H1 (cell line): ENCODE data around the gene DLK1.

Experiments used
- POLR2A ChIP-seq, 2 experiments: IDR thresholded peaks; 1 replicate in 1 of 2; 2 replicates in 1 of 2; pipeline ENCODE4 v1.6.1; 2011; ENCODE audit warnings: low read depth in 2 of 2, low read length in 2 of 2, mild to moderate bottlenecking in 2 of 2; ENCODE audit errors: control extremely low read depth in 1 of 2
- RBBP5 ChIP-seq: IDR thresholded peaks from 2 replicates; pipeline ENCODE4 v1.7.1; 2012; ENCODE audit warnings: low read depth, mild to moderate bottlenecking, inconsistent platforms, low read length, moderate library complexity, borderline replicate concordance
- SIN3A ChIP-seq, 2 experiments: IDR thresholded peaks in 1 of 2; conservative IDR thresholded peaks in 1 of 2; 2 replicates each; pipeline ENCODE4 v1.6.1; 2011 to 2012; ENCODE audit warnings: low read length in 2 of 2, improper control_type of control experiment in 1 of 2, low read depth in 1 of 2, mild to moderate bottlenecking in 1 of 2
- SIX5 ChIP-seq: IDR thresholded peaks from 2 replicates; pipeline ENCODE4 v1.6.1; 2011; ENCODE audit warnings: mild to moderate bottlenecking, low read depth, low read length
- YY1 ChIP-seq: IDR thresholded peaks from 2 replicates; pipeline ENCODE4 v1.6.1; 2011; ENCODE audit warnings: low read depth, mild to moderate bottlenecking, low read length
- TF ChIP-seq, protein P1 (sequence below), 3 experiments: IDR thresholded peaks; 1 replicate in 2 of 3; 2 replicates in 1 of 3; pipeline versions ENCODE4 v1.5.1 to v1.6.1; 2011; ENCODE audit warnings: low read length in 3 of 3, mild to moderate bottlenecking in 3 of 3, inconsistent platforms in 2 of 3, low read depth in 1 of 3, moderate library complexity in 1 of 3; ENCODE audit not compliant: insufficient read depth in 1 of 3; ENCODE audit errors: control extremely low read depth in 1 of 3

DNA sequence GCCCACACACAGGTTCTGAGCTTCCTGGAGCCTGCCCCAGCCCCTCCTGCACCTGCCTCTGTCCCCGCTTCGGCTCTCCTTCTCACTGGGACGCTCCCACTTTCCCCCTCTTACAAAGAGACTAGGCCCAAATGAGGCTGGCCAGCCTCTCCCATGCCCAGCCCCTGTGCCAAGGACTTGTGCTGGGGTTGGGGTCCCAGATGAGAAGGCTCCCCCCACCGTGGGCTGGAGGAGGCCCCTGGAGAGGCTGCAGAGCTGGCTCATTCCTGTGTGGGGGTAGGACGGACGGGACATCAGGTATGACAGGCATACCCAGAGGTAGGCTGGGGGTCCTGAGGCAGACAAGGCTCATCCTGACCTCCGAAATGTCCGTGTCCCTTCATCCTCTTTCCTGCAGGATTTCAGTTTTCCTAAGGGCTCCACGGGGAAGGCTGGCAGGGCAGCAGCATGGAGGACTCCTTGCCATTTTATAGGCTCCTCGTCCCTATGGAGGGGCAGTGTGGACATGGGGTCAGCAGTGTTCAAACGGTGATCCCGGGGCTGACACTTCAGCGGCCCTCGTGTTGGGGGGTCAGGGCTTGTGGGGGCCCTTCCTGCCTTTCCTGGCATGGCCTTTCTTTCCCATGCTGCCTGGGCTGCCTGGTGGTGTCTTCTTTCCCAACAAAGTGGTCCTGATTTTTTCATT, 50.1 kb downstream of the DLK1 start:
- TF ChIP-seq, protein P1, sequence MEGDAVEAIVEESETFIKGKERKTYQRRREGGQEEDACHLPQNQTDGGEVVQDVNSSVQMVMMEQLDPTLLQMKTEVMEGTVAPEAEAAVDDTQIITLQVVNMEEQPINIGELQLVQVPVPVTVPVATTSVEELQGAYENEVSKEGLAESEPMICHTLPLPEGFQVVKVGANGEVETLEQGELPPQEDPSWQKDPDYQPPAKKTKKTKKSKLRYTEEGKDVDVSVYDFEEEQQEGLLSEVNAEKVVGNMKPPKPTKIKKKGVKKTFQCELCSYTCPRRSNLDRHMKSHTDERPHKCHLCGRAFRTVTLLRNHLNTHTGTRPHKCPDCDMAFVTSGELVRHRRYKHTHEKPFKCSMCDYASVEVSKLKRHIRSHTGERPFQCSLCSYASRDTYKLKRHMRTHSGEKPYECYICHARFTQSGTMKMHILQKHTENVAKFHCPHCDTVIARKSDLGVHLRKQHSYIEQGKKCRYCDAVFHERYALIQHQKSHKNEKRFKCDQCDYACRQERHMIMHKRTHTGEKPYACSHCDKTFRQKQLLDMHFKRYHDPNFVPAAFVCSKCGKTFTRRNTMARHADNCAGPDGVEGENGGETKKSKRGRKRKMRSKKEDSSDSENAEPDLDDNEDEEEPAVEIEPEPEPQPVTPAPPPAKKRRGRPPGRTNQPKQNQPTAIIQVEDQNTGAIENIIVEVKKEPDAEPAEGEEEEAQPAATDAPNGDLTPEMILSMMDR (IDR thresholded peaks at IDR 0.05; ENCODE audit: control extremely low read depth in 1 of 3, insufficient read depth in 1 of 3, low read depth in 1 of 3, low read length in 3 of 3) = no peak
- TF ChIP-seq SIN3A (conservative IDR thresholded peaks at IDR 0.05 in 1 of 2, IDR thresholded peaks at IDR 0.05 in 1 of 2; ENCODE audit: low read depth in 1 of 2, low read length in 2 of 2) (no peak), SIX5 (no peak), POLR2A (IDR thresholded peaks at IDR 0.05; ENCODE audit: control extremely low read depth in 1 of 2, low read depth in 2 of 2, low read length in 2 of 2) (no peak), YY1 (no peak), RBBP5 (no peak)
